ENCODE results near the gene MEIOSIN. TPM values are rescaled to one million over a fixed set of nuclear protein-coding genes. Genes with fewer than 3 reads are reported as not detected.
"Not testable (repeated sequence)": the region's sequence is repeated elsewhere in the genome, so short reads cannot be mapped to it uniquely, and the experiment has no call there.

The MEIOSIN gene
- total RNA-seq, 2 donors from 2014 or later: not detected

DNA sequence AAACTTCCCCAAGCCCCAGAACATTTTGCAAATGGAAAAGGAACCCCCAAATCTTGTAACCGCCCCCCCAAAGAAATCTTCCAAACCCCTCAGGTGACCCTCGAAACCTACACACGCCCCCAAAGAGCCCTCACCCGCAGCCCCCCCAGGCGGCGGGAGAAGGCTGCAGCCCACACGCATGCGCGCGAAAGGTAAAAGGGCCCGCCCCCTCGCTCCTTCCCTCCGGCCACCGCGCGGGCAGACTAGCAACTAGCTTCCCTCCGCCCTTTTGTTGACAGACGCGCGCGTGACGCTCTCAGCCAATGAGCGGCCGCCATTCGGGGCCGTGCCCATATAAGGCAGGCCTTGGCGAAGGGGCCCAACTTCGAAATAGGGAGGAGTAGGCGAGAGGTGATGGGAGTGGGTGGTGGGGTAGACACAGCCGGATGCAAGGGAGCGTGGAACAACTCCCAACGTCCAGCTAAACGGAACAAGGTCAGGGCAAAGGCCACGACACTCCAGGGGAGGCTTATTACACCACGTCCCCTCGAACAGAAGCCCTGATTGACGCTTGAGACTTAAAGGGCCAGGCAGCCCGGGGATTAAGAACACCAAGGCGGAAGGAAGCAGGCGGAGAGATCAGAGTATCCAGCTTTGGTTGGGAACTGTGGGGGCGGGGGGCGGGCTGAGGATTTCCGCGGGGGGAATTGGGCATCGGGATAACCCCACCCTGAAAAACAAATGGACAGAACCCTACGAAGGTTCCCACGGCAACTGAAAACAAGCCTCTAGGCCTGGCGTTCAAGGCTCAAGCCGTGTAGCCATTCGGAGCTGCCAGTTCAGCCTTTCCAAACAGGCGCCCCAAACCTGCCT is 15.9 kb upstream of the MEIOSIN start:
- peak; percentile 100 for DNase-seq (ENCODE audit: low spot score)
- intact Hi-C loops (cut with DNase I): loop anchor here in 1 of 2 donors (10.0 kb wide), 1 partner anchor 77 kb away; the partner anchor contains the start of gene DMWD

DNA sequence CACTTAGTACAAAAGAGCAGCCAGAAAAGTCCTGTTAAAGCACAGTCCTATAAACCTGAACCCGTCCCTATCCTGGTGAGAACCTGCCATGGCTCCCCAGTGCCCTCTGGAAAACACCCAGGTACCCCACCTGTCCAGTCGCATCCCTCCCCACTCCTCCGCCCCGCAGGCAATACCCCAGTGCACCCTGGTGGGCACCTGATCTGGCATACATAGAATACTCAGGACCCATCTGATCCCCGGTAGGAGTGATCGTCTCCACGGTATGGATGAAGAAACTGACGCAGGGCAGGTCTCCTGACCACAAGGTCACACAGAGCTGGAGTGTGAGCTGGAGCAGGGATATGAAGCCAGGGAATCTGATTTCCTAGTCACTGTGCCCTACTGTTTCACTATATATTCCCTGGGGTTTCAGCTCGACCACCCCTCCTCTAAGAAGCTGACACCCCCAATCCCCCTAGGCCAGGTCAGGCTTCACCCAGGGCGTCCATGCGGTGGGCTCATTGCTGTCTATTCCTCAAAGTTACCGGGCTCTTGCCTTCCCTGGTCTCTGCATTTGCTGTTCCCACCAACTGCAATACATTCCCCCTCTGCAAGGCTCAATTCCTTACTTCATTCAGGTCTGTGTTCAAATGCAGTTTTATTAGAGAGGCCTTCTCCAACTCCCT is 15.1 kb upstream of the MEIOSIN start:
- intact Hi-C loops (cut with DNase I): loop anchor here in 1 of 2 donors (10.0 kb wide), 1 partner anchor 77 kb away; the partner anchor contains the start of gene DMWD
- no peak for DNase-seq (ENCODE audit: low spot score)

DNA sequence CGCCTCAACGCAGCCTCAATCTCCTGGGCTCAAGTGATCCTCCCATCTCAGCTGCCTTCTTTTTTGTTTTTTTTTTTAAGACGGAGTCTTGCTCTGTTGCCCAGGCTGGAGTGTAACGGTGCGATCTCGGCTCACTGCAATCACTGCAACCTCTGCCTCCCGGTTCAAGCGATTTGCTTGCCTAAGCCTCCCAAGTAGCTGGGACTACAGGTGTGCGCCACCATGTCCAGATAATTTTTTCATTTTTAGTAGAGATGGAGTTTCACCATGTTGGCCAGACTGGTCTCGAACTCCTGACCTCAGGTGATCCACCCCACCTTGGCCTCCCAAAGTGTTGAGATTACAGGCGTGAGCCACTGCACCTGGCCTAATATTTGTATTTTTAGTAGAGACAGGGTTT is 13.2 kb upstream of the MEIOSIN start:
- intact Hi-C loops (cut with DNase I); DNase-seq (ENCODE audit: low spot score): not testable (repeated sequence)

DNA sequence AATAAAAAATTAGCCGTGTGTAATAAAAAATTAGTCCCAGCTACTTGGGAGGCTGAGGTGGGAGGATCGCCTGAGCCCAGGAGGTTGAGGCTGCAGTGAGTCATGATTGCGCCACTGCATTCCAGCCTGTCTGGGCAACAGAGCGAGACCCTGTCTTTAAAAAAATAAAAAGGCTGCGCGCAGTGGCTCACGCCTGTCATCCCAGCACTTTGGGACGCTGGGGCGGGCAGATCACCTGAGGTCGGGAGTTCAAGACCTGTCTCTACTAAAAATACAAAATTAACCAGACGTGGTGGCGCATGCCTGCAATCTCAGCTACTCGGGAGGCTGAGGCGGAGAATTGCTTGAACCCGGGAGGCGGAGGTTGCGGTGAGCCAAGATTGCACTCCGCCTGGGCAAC is 4.6 kb upstream of the MEIOSIN start:
- intact Hi-C loops (cut with DNase I); DNase-seq (ENCODE audit: low spot score): not testable (repeated sequence)

GRCh38 chr19:45729800-45730290 is 3.4 kb upstream of the MEIOSIN start:
- intact Hi-C loops (cut with DNase I): no loop called here
- DNase-seq (ENCODE audit: low spot score): no peak

DNA sequence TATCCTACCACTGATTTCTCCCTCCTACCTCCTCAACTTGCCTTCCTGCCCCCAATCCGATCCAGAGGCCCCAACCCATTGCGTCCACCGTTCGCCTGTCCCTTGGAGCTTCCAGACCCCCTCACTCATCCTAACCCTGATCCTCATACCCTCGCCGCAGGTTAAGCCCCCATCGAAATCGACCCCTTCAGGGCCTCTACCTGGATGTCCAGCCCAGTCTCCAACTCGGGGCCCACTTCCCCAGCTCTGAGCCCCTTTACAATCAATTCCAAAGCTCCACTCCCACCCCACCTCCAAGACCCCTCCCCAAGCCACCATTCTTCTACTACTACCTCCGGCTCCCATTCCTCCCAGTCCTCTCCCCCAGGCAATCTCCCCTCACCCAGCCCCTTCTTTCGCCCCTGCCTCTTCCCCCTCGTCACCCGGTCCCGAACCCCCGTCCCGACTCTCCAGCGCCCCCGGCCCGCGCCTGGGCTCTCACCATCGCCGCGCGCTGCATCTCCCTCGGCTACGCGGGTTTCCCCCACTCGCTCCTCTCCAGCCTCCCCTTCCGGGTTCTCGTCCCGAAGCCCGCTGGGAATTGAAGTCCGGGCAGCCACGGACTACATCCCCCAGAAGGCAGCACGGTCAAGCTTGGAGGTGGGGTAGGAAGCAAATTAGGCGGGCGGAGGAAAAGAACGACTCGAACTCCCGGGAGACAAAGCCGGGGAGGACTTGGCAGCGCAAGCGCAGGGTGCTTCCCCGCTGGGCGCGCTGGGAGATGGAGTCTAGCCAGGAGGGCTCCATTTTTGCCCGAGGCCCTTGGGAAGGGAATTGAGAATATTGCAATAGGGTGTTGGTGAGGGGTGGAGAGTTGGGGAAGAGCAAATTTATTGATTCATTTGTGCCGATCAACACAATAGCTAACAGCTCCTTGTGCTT is 2.6 kb upstream of the MEIOSIN start, which contains the start of gene FBXO46:
Gene FBXO46, minus strand, starts transcription at position 529 of the 921 bp plus-strand sequence. CDS start 17,401 bp downstream, outside the sequence.
- peak; percentile 98 for DNase-seq (ENCODE audit: low spot score)
- intact Hi-C loops (cut with DNase I): no loop called here

DNA sequence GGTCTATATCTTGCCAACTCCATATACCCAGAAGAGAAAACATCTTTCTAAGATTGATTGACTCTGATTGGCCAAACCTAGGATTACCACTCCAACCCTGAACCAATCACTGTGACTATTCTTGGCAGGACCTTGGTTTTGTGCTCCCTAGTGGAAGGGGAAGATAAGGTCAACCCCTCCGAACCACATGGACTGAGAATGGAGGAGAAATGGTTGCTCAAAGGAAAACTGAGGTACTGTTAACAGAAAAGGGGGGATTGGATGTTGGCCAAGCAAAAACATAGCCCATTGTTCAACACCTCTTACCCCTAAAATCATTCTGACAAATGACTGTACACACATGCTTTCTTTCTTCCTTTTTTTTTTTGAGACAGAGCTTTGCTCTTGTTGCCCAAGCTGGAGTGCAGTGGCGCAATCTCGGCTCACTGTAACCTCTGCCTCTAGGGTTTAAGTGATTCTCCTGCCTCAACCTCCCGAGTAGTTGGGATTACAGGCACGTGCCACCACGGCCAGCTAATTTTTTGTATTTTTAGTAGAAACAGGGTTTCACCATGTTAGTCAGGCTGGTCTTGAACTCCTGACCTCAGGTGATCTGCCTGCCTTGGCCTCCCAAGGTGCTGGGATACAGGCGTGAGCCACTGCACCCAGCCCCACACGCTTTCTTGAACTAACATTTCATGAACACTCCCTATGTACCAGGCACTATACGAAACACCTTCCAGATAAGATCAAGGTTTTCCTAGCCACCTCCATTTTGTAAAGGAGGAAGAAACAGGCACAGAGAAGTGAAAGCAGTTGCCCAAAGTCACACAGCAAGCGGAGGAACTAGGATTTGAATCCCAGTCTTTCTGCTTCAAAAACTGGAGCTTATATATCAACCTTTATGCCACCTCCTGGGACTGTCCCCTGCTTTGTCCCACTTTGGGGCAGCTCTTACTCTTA is 6.5 kb downstream of the MEIOSIN start:
- intact Hi-C loops (cut with DNase I): no loop called here
- DNase-seq (ENCODE audit: low spot score): no peak

GRCh38 chr19:45742969-45743368 is 9.7 kb downstream of the MEIOSIN start:
- intact Hi-C loops (cut with DNase I): no loop called here
- DNase-seq (ENCODE audit: low spot score): no peak

DNA sequence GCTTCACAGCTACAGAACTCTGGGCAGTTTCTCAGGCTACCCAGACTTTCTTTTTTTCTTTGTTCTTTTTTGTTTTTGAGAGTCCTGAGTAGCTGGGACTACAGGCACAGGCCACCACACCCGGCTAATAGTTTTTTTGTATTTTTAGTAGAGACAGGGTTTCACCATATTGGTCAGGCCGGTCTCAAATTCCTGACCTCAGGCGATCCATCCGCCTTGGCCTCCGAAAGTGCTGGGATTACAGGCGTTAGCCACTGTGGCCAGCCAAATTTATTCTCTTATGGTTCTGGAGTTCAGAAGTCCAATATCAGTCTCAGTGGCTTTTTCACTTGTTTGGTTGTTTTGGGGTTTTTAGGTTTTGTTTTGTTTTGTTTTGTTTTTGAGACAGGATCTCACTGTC is 12.4 kb downstream of the MEIOSIN start:
- intact Hi-C loops (cut with DNase I): no loop called here
- DNase-seq (ENCODE audit: low spot score): no peak

DNA sequence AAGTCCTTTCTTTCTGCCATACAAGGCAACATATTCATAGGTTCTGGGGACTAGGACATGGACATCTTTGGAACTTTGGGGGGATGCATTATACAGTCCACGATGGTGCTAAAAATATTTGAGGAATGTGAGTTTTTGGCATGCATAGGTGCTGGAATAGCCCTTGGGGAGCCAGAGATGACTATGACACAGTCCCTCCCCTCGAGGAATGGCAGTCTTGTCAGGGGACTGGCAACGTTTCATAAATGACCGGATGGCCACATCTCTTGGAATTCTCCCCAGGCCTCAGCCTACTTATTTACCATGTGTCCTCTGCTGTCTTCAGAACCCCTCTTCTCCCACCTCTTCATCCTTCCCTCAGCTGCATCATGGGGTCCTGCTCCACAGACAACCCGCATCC is 13.6 kb downstream of the MEIOSIN start:
- intact Hi-C loops (cut with DNase I): no loop called here
- DNase-seq (ENCODE audit: low spot score): no peak

DNA sequence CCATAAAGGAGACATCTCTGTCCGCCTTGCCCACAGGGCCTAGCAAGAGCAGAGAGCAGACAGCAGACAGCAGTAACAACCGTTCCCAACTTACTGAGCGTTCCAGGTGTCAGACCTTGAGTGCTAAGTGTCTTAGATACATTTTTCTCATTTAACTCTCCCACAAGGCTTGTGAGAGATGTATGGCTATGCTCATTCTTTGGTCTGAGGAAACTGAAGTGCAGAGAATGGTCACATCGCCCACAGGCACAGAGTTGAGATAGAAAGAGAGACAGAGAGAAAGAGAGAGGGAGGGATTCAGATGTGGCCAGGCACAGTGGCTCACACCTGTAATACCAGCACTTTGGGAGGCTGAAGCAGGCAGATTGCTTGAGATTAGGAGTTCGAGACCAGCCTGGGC is 14.3 kb downstream of the MEIOSIN start:
- no peak for DNase-seq (ENCODE audit: low spot score)

DNA sequence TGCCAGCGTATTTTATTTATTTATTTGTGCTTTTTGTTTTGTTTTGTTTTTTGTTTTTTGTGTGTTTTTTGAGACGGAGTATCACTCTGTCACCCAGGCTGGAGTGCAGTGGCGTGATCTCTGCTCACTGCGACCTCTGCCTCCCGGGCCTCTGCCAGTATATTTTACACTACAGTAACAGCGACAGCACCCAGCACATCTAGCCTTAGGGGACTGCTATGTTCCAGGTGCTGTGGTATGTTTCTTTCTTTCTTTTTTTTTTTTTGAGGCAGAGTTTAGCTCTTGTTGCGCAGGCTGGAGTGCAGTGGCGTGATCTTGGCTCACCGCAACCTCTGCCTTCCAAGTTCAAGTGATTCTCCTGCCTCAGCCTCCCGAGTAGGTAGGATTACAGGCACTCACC is 18.2 kb downstream of the MEIOSIN start:
- intact Hi-C loops (cut with DNase I); DNase-seq (ENCODE audit: low spot score): not testable (repeated sequence)

More for the DNA sequence above, 14.3 kb downstream of the MEIOSIN start:
- intact Hi-C loops (cut with DNase I): no loop called here

- intact Hi-C loops (cut with DNase I): no loop called here
- peak; percentile 67 for DNase-seq (ENCODE audit: low spot score)
Observed at GRCh38 chr19:45752639-45753038, 19.4 kb downstream of the MEIOSIN start.

GRCh38 chr19:45753548-45753947 is 20.3 kb downstream of the MEIOSIN start:
- no peak for DNase-seq (ENCODE audit: low spot score)
- intact Hi-C loops (cut with DNase I): no loop called here

DNA sequence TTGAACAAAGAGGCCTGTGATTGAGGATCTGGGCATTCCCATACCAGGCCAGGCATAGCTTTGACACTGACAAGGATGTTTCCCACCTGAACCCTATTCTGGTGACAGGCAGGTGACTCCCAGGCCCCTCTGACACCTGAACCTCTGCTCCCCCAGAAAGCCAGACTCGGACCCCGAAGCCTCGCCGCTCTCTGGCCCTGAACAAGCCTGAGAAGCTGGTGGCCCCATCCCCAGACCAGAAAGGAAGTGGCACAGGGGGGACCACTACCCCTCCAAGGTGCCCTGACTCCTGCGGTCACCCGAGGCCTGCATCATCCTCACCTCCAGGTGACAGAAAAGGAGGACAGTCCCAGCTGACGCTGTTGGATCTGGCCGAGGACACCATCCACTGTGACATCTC is 21.1 kb downstream of the MEIOSIN start:
- DNase-seq (ENCODE audit: low spot score): peak; percentile 62
- intact Hi-C loops (cut with DNase I): no loop called here

DNA sequence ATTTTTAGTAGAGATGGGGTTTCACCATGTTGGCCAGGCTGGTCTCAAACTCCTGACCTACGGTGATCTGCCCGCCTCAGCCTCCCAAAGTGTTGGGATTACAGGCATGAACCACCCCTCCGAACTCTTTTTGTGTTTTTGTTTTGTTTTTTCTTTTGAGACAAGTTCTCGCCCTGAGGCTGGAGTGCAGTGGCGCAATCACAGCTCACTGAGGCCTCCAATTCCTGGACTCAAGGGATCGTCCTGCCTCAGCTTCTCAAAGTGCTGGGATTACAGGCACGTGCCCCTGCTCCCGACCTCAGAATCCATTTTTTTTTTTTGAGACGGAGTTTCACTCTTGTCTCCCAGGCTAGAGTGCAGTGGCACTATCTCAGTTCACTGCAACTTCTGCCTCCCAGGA is 24.5 kb downstream of the MEIOSIN start:
- DNase-seq (ENCODE audit: low spot score): no peak
- intact Hi-C loops (cut with DNase I): no loop called here

GRCh38 chr19:45758921-45759320 is 25.7 kb downstream of the MEIOSIN start:
- intact Hi-C loops (cut with DNase I): no loop called here
- peak; percentile 62 for DNase-seq (ENCODE audit: low spot score)

- intact Hi-C loops (cut with DNase I): no loop called here
- no peak for DNase-seq (ENCODE audit: low spot score)
Observed at GRCh38 chr19:45761714-45762113, 28.5 kb downstream of the MEIOSIN start.
